Amniotic epithelial cell (primary cell): ENCODE data around the gene UBE3A.
"Not testable (repeated sequence)": the region's sequence is repeated elsewhere in the genome, so short reads cannot be mapped to it uniquely, and the experiment has no call there.

ENCODE experiments used
- DNase-seq: peaks from one replicate; pipeline ENCODE4 v3.0.0-alpha.2; 2010; ENCODE audit warnings: low read depth

UBE3A gene

DNA sequence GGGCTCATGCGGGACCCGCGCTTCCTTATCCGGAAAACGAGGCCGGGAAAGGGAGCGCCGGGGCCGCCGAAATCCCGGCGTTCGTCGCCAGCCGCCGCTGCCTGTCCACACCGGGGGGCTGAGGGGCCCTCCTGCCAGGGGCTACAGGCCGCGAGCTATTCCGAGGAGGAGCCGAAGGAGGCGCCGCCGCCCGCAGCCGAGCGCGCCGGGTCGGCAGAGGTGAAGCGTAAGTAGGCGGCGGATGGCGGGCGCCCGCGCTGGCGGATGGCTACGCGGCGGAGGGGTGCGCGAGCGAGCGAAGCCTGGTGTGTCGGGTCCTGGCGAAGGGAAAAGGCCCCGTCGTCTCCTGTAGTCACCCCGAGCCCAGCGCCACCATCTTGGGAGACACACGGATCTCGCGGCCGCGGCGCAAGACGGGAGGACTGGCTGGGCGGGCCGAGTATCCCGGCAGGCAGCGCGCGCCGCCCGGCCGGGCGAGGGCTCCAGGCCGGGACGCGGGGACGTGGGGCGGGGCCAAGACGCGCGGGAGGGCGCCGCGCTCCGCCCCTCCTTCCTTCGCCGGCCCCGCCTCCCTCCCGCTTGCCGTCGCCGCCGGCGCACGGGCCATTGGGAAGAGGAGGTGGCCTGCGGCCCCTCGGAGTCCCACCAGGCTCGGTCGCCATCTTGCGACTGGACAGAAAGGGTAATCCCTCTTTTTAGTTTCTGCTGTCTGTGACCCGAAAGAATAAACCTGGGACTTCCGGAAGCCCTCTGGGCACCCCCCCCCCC lies at the start of gene UBE3A:
Gene UBE3A, minus strand, starts transcription at position 424 of the 768 bp plus-strand sequence. CDS start 29,917 bp downstream, outside the sequence.
- DNase-seq, result peak; percentile 86

DNA sequence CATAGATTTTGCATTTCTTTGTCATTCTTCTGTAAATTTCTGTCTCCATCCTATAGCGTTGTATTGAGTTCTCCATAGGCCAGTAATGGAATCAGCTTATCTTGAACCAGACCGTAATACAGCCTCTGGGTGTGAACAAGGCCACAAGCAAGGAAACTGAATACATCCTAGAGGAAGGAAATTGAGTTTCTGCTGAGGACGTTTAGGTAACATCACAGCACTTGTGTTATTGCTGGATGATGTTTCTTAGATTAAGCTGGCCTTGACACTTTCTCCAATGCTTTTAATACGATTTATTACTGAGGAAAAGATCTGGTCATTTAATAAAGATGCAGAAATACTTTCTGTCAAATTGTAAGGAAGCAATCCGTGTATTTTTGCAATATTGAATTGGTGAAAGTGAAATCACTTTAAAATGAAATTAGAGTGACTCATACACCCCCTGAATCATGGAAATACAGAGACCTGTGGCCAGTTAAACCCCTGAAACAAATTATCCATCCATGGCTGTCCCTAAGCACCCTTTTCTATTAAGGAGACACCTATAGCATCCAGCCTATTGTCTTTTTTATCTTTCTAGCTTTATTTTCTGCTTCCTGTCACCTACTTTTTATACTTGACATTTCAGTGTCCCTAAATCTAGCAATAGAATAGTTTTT lies 48.5 kb upstream of the UBE3A start:
- DNase-seq, result no peak

DNA sequence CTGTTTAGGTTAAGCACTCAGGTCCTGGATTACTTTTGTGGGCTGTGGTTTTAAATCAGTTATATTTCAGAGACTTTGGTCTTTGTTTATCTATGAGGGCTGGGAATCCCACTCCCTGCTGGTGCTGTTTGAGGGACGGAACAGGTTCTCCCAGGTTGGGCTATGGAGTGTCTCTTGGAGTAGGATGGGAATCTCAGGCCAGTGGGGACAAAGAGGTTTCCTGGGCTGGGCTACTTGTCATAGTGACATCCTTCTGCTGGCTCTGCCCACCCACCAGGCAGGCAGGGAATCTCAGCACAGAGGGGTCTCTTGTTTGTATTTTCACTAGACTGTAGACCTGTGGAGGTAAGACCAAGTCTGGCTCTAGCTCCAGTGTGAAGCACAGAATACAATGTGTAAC lies 47.2 kb upstream of the UBE3A start:
- no peak for DNase-seq

DNA sequence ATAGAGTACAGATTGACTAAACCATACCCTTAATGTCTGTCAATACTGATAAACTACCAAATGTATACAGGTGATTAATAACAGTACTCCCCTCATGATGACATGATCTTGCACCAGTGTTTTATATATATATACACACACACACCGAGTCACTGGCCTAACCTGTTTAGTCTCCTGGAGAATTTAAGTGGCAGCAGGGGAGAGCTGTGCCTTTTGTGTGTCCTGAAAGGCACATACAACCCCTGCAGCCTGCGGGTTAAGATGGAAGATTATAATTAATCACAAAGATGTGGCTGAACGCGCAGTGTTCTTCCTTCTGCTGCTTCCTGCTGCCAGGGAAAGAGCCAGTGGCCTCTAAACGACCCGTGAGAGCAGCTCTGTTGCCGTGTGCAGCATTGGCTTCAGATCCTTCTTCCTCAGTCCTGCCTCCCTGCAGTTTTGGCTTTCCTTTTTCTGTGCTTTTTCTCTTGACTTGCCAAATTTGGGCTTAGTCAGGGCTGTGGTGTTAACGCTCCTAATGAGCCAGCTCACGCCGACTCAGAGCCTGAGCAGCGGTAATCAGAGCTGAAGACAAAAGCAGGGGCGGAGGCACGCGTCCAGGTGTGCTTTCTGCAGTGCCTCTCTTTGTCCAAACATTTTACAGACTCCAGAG lies 42.5 kb upstream of the UBE3A start:
- DNase-seq, result no peak

DNA sequence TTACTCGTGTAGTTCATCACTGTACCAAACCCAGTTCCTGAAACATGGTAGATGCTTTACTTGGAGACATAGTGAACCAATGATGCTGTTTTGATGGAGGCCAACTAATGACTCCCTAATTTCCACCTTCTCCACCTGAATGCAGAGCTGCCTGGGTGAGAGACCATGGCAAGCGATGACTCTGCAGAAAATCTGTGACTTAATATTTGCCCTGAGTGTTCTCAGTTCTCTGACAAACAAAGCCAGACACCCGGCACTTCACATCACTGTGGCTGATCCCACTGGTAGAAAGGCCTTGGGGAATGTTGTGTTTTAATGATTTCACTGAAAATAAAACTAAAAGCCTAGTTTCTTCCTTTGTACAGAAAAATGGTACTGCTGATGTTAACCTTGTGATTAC lies 39.5 kb upstream of the UBE3A start:
- no peak for DNase-seq

- no peak for DNase-seq
These were observed 39.0 kb upstream of the UBE3A start for GRCh38 chr15:25477816-25478215.

GRCh38 chr15:25474251-25474650 lies 35.4 kb upstream of the UBE3A start:
- DNase-seq, result no peak

DNA sequence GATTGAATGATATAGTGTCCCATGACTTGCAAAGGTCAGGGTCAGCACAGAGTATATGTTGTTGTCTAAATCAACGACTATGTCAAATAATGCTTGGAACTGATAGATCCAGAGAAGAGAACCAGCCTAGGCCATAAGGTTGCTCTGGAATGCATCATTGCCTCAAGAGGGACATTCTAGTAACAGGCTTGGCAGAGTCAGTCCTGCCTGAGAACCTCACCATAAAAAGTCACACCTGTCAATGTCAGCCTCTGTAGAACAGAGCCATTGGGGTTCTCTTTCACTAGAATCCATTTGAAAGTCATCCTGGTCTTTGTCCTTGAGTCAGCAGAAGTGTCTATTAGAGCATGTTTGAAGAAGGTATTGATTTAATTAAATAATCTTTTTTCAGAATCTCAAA lies 31.4 kb upstream of the UBE3A start:
- DNase-seq, result no peak

DNA sequence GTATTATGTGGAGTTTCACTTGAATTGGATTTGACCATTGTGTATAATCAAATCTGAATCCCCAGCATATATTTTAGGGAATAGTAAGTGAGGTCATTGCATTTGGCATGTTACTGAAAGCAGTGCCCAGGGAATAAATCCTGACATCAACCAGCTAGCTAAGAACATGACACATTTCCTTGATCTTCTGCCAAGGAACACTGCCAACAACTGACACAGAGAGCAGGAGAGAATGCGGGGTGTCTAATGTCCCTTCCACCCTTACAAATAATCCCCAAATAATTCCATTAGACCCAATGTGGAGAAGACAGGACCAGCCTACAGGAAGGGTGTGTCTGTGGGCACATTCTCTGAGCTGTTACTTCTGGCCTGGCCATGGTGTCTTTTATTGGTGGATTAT lies 30.6 kb upstream of the UBE3A start:
- no peak for DNase-seq

DNA sequence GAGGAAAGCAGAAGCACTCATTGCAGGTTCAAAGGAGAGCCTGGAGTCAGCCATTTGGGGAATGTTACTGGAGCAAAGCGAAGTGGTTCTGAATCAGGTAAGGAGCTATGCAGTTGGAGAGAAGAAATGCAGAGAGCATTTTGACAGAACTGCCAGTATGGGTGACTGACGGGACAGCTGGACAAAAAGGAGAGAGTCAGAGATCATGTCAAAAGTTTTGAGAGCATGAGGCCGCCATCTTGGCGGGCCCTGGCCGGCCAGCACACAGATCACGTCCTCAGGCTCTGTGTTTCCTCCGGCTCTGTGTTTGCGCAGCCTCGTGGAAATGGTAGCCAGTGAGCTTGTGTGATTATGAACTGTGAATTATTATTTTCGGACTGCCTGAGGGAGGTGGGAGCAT lies 29.8 kb upstream of the UBE3A start:
- no peak for DNase-seq

DNA sequence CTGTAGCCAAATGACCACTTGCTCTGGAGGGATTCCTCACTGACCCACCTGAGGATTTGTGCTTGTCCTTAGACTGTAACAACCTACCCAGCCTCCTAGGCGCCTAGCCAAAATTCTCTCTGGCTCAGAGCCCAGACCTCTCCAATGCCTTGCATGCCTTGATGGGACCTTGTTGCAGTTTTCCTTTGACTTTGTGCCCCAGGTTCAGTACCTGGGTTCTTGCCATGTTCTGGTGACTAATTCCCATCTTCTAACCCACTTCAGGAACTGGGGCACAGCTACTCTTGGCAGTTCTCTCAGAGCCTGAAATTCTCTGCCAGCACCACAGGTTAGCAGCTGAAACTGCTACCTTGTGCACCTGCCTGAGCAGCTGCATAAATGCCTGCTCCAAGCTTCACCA lies 27.0 kb upstream of the UBE3A start:
- no peak for DNase-seq

DNA sequence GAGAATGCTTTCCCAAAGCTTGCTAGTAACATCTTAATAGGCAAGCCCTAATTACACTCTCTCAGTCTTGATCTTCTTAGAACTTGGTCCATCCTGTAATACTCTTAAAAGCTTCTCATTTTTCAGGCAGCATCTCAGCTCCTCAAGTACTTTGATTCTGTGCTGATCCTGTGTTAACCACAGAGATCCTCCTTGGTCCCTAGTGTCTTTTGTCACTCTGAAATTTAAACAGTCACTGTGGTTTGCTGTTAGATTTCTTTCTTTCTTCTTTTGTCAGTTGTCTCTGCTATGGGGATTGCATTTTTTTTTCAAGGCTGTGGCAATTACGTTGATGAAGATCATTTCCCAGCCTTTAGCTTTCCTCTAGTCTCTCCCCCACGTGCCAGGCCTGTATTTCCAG lies 26.0 kb upstream of the UBE3A start:
- DNase-seq, result no peak

- no peak for DNase-seq
These were observed 25.6 kb upstream of the UBE3A start for GRCh38 chr15:25464383-25464782.

DNA sequence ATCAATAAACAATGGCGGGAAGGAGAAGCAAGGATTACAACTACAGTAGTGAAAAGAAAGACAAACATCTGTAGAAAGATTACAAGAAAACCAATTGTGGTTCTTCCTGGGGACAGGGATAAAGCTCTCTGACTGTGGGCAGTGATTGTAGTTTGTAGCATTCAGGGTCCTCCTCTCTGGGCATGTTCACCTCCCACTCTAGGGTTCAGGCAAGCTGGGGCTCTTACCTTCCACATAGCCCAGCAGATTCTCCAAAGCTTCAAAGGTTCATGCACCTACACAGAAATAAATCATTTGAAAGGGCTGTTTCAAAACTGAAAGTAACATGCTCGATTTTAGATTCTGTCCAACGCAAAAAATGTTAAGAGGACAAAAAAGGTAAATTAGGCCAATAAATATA lies 17.4 kb upstream of the UBE3A start:
- no peak for DNase-seq

DNA sequence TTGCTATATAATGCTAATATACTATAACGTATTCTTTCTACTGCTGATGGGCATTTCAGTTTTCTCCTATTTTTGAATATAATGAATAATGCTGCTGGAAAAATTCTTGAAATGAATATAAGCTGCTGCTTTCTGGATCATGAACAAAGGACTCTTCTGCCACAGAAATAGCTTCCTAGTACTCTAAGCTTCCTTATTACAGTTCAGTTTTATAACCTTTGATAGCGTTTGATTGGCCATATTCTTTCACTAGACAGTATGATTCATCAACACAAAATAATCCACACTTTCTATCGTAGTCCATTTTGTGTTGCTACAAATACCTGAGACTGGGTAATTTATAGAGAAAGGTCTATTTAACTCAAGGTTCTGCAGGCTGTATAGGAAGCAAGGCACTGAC lies 16.4 kb upstream of the UBE3A start:
- no peak for DNase-seq

DNA sequence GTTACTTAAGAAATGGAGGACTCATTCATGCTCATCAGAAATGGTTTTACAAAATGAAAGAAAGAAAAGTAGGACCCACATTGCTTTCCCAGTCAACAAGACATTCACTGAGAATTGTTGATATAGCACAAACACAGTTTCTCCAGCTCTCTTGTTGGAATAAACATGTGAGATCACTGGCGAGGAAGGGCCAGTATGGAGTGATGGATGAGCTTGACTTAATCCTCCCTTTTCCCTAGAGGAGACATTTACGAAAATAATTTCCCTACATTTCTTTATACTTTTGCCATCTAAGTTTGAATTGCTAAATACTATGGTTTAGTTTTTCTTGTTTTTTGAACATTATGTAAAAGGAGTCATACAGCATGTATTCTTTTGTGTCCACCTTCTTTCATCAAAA lies 15.9 kb upstream of the UBE3A start:
- DNase-seq, result no peak

GRCh38 chr15:25453246-25453645 lies 14.4 kb upstream of the UBE3A start:
- DNase-seq, result not testable (repeated sequence)

DNA sequence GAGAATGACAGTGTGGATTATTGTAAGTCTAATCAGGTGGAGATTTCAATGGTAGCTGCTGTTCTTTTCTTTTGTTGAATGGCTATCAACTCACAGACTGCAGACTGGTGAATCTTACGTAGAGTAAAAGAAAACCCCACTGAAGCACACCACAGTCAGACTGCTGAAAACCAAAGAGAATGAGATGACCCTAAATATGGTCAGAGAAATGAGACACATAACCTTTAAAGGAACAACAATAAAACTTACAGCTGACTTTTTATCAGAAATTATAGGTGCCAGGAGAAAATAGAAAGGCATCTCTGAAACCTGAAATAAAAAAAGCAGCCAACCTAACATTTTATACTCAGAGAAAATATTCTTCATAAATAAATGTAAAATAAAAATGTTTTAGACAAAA lies 12.7 kb upstream of the UBE3A start:
- DNase-seq, result no peak

DNA sequence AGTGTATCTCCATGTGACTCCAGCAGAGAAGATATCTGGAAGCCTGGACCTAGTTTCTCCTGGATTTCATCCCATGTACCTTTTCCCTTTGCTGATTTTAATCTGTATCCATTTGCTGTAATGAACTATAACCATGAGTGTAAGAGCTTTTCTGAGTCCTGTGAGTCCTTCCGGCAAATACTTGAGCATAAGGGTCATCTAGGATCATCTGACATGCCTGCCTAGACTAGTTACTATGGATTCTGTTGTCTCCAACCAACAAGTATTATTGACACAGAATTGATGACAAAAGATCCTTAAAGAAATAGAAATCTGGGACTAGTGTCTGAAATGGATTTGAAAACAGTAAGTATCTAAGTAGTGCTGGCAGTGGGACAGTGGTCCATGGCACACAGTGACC lies 11.3 kb upstream of the UBE3A start:
- no peak for DNase-seq

DNA sequence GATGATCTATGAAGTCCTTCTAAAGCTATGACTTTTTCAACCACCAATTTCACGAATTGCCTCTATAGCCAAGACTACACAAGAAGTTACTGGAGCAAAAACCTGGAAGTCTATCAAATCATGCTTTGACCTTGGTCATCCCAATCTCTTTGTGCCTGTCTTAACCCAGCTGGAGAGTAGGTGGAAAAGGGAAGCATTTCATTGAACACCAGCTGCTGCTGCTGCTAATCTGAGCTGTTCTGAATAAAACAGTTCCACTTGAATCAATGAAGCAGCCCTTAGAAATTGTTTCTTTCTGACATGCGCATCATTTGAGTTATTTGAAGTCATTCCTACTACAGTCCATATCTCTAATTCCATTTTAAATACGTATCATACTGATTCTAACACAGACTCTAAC lies 7.3 kb upstream of the UBE3A start:
- no peak for DNase-seq

- no peak for DNase-seq
These were observed 6.6 kb upstream of the UBE3A start for GRCh38 chr15:25445412-25445811.

DNA sequence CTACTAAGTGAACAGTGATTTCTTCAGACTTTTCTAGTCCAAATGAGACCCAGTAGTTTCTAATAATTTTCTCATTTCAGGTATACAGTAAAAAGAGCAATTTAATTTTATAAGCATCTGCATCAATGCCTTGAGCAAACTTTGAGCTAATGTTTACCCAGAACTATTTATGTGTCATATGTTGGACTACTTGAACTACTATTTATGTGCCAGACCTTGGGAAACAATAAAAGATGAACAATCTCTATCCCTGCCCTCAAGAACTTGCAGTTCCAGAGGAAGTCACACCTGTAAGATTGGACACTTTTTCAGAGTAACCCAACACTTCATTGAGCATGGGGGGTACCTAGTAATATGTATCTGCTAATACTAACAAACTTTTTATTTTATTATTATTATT lies 2.3 kb upstream of the UBE3A start:
- DNase-seq, result no peak

DNA sequence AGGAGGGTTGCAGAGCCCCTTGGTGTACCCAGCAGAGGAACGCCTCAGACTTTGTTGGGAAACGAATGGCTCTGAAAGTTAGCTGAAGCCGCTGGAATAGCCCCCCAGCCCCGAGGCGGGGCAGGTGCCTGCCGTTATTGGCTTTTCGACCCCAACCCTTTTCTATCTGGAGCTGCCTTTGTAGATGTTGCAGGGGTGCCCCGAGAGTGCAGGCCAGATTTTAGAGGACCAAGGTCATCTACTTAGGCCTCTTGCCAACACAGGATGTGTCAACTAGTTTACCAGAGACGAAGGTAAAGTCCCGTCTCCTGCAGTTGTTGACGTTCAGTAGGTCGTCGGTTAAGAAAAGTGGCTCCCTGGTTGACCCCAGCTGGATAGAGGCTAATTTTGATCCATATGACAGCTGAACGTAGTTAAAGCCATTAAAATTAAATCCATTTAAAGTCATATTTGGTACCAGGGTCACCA lies 579 bp upstream of the UBE3A start:
- DNase-seq, result peak; percentile 35
